ENCODE data around the gene DNAJC30.
"Not testable (repeated sequence)": the region's sequence is repeated elsewhere in the genome, so short reads cannot be mapped to it uniquely, and the experiment has no call there.

The DNAJC30 gene

DNA sequence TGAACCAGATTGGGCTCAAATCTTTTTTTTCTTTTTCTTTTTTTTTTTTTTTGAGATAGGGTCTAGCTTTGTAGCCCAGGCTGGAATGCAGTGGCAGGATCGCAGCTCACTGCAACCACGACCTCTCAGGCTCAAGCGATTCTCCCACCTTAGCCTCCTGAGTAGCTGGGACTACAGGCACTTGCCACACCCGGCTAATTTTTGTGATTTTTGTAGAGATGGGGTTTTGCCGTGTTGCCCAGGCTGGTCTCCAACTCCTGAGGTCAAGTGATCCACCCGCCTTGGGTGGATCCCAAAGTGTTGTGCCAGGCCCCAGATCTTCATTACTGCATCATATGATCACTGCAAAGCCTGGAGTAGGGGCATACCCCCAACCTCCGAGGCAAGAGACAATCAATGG, 2.8 kb downstream of the DNAJC30 start:
- DNase-seq: no peak

DNA sequence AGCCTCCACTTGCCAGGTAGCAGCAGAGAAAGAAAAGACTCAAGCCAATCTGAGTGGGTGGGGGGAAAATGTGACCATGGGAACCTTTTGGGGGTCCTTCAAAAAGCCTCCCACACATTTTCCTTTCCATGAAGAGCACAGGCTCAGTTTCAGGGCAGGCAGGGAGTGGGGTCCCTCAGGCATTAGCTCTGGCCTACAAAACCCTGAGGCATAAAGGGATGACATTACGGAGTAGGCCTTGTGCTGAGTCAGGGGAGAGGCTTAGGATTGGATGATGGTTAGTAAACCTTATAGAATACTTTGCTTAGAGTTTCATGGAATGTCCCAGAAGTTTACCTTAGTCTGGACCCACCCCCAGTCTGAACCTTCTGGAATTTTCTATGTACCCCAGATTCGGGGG, 3.5 kb downstream of the DNAJC30 start:
- no peak for DNase-seq

DNA sequence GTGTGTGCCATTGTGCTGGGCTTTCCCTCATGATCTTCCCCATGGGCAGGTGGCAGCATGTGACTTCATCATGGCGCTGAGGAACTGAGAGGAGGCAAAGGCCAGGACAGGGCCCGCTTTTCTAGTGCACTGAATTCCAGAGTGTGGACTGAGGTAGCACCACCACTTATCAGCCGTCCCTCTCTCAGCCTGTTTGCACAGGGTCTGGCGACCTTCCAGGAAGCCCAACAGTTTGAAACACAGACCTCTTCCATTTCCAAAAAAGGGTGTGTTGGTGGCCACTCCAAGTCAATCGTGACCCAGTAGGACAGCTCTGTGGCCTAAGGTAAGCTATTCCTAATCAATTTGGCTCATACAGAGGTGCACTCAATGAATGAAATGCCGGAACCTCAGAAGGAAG, 4.4 kb downstream of the DNAJC30 start:
- DNase-seq: no peak

DNA sequence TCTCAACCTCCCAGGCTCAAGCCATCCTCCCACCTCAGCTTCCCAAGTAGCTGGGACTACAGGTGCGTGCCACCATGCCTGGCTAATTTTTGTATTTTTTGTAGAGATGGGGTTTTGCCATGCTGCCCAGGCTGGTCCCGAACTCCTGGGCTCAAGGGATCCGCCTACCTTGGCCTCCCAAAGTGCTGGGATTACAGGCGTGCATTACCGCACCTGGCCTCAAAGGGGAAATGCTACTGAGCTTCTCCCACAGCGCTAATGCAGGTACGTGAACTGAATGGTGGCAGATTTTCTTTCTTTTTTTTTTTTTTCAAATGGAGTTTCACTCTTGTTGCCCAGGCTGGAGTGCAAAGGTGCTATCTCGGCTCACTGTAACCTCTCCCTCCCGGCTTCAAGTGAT, 7.2 kb downstream of the DNAJC30 start:
- DNase-seq: not testable (repeated sequence)

DNA sequence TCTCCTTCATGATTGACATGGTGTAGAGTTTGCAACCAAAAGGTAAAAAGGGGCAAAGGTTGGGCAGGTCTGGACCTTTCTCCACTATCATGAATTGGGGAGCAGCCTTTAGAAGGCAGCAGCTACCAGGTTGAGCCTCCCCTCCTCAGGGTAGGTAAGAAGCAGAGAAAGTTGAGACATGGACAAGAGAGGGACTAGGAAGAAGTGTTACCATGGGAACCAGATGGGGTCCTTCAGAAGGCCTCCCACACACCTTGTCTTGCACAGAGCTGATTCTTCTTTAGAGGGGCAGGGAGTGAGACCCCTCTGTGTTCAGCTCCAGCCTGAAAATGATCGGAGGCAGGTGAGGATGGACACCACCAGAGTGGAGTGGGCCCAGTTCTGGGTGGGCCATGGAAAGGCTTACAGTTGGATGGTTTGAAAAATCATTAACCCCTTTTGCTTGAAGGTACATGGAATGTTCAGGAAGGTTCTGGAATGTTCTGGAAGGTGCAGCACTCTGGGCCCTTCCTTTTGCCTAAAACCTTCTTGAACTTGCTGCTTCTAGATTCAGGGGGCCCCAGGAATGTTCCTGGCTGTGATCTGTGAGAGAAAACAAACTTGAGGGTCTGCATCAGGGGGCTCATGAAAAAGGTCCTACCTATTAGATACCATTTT, 8.7 kb downstream of the DNAJC30 start:
- no peak for DNase-seq

DNA sequence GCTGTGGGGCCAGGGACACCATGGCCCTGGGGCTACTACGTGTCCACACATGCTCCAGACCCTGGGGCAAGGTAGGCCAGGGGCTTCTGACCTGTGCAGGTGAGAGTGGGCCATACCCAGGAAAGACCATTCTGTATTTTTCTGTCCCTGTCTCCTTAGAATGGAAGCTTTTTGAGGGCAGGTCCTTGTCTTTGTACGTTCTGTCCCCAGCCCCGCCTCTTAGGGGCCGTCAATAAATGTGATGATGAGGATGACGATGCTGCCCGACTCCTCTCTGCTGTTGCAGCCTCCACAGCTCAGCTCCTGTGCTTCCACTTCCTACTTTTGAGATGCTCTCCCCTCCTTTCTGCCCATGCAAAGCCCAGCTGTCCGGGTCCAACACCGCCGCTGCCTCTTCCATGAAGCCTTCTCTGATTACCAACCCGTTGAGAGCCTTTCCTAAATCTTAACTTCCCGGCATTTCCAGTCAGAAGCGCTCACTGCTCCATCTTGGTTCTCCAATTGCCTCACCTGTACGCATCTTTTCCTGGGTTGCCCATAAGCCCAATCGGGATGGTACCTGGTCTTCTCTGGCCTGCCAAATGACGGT, 11.3 kb downstream of the DNAJC30 start:
- DNase-seq: no peak

DNA sequence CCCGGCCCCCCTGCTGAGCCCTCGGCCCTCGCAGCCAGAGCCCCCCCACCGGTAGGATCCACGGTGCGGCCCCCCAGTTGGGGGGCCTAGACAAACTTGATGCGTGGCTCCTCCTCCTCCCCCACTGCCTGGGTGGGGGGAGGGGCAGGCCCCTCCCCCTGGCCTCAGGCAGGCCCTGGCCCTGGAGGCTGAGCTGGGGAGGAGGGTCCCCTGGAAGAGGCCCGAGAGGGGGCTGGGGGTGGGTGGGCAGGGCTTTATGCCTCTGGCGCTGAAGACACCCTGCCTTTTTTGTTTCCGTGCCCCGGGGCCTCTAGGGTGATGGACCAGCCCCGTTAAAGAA, 12.0 kb downstream of the DNAJC30 start:
- no peak for DNase-seq

DNA sequence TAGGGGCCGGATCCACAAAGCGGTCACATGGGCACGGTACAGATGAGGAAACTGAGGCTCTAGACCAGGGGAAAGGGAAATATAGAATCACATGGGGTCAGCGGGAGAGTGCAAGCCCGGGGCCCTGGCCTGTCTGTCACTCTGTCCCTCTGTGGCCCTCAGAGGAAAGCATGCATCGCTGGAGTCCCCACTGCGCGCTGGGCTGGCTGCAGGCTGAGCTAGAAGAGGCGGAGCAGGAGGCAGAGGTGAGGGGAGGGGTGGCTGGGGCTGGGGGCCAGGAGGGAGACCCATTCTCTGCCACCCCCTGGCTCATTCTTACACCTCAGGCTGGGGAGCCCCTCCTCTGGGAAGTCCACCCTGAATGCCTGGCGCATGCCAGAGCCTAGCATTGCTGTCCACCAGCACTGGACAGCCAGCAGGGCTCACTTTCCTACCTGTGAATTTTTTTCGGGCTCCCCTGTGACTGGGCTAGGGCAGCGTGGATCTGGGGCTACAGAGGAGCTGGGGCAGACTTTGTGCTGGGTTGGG, 13.3 kb downstream of the DNAJC30 start:
- DNase-seq: no peak

DNA sequence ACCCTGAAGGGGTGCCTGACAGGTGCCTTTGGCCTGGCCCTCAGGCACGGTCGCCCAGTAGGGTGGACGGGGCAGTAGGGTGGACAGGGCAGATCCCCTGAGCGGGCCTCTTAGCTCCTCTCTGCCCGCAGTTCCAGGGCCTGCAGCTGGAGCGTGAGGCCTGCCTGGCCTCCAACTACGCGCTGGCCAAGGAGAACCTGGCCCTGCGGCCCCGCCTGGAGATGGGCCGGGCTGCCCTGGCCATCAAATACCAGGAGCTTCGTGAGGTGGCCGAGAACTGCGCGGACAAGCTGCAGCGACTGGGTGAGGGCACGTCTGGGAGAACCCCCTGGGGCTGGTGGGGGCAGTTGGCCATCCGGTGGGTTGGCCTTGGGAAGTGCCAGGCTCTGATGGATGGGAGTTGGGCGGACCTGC, 14.0 kb downstream of the DNAJC30 start:
- no peak for DNase-seq

DNA sequence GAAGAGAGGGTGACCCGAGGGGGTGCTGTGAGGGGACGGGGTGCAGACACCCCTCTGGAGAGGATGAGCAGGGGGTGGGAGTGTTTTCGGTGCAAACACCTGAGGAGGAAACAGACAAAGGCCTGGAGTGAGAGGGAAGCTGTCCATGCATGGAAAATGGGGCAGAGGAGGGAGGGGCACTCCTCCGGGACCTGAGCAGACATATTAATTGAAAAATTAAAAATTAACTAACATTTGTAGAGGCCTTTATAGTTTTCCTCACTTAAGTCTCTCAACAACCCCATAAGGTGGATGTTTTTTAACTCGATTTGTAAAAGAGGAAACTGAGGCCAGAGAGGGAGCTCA, 14.4 kb downstream of the DNAJC30 start:
- DNase-seq: no peak

DNA sequence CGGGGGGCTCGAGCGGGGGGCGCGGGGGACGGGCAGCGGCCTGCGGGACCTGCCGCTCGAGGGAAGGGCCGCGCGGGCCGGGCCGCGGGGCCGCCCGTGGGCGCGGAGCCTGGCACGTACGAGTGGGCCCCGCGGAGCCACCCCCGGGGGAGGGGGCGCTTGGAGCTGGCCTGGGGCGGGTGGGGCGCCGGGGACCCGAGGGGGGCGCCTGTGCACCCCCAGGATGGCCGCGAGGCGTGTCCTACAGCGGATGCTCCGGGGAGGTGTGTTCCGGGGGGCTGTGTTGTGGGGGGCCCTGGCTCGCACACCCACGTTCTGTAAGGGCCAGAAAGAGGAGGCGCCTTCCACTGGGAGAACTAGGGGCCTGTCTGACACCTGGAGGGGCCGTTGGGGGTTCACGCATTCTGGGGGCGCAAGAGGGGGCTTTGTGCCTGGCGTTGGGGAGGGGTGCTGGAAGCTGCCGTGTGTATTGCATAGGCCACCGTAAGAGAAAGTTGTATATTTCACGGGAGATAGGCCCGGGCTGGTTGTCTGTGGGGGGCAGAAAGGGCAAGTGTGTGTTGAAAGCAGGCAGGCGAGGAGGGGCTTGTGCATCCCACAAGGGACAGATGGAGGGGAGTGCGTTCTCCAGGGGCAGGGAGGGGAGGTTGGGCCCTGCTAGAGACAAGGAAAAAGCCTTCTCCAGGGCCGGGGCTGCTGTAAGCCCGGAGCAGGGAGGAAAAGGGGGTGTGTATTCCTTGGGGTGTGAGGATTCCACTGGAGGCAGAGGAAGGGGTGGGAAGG, 15.0 kb downstream of the DNAJC30 start:
- no peak for DNase-seq

DNA sequence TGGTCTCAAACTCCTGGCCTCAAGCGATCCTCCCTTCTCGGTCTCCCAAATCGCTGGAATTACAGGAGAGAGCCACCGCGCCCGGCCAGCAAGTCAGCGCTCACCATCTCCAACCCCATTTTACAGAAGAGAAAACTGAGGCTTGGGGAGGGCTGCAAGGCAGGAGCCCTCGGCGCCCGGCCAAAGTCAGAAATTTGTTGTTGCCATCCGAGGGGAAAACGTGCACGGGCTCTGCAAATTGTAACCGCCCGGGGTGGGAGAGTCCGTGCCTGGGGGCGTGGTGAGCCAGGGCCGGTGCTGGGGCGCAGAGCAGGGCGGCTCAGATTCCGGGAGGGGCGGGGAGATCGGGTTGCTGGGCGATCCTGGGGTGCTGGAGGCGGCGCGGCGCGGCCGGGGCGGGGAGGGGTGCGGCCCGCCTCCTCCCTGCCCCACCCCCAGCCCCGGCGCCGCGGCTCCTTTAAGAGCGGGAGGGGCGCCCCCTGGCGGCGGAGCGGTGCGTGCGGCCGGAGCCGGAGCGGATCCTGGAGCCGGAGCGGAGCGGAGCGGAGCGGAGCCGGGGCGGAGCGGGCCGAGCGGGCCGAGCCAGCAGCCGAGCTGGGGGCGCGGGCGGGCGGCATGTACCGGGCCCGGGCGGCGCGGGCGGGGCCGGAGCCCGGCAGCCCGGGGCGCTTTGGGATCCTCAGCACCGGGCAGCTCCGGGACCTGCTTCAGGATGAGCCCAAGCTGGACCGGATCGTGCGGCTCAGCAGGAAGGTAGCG, 15.7 kb downstream of the DNAJC30 start, which contains the start of gene VPS37D:
VPS37D (plus strand) TSS at position 488 of the 759 bp plus-strand sequence; CDS start at position 616, 128 bp downstream.
- DNase-seq: peak; percentile 86

DNA sequence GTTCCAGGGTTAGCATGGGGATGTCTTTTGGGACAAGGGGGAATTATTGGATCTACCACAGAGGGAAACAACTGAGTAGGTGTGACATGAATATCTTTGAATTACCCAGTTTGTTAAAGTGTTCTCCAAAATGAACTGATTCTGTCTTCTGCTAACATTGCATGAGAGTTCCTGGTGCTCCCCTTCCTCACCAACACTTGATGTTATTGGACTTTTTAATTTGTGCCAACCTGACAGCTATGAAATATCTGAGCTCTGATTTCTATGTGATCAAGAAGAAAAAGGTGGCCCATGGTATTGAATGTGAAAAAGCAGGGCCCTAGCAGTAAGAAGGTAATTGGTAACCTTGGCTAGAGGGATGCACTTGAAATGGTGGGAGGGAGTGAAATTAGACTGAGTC, 20.2 kb downstream of the DNAJC30 start:
- no peak for DNase-seq

DNA sequence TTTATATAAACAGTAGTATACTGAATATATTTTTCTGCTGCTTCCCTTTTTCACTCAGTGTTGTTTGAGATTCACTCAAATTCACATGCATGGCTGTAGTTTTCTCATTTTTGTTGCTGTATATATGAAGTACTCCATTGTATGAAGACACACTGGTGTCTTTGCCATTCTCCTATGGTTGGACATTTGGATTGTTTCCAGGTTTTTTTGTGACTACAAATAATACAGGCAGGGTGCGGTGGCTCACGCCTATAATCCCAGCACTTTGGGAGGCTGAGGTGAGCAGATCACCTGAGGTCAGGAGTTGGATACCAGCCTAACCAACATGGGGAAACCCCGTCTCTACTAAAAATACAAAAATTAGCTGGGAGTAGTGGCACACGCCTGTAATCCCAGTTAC, 22.7 kb downstream of the DNAJC30 start:
- DNase-seq: not testable (repeated sequence)

DNA sequence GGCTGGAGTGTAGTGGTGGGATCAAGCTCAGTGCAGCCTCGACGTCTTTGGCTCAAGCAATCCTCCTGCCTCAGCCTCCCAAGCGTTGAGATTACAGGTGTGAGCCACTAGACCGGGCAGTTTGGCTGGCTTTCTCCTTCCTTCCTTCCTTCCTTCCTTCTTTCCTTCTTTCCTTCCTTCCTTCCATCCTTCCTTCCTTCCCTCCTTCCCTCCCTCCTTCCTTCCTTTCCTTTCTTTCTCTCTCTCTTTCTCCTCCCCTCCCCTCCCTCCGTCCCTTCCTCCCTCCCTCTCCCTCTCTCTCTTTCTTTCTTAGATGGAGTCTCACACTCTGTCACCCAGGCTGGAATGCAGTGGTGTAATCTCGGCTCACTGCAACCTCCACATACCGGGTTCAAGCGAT, 23.3 kb downstream of the DNAJC30 start:
- DNase-seq: no peak

DNA sequence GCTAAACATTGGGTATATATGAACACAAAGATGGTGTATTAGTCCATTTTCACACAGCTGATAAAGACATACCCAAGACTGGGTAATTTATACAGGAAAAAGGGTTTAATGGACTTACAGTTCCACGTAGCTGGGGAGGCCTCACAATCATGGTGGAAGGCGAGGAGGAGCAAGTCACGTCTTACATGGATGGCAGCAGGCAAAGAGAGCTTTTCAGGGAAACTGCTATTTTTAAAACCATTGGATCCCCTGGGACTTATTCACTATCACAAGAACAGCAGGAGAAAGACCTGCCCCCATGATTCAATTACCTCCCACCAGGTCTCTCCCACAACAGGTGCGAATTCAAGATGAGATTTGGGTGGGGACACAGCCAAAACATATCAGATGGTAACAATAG, 27.9 kb downstream of the DNAJC30 start:
- not testable (repeated sequence) for DNase-seq

DNA sequence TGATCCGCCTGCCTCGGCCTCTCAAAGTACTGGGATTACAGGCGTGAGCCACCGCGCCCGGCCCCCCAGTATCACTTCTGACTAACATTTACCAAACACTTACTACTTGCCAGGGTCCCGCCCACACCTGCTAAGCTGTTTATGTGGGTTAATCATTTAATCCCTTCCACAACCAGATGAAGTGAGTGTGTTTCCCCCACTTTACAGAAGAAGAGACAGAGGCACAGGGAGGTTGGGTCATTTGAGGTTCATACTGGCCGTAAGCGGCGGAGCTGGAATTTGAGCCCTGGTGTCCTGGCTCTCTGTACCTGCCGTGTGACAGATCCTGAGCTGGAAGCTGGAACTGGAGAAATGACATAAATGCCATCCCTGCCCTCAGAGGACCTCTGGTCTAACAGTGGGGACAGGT, 30.7 kb downstream of the DNAJC30 start:
- DNase-seq: no peak

DNA sequence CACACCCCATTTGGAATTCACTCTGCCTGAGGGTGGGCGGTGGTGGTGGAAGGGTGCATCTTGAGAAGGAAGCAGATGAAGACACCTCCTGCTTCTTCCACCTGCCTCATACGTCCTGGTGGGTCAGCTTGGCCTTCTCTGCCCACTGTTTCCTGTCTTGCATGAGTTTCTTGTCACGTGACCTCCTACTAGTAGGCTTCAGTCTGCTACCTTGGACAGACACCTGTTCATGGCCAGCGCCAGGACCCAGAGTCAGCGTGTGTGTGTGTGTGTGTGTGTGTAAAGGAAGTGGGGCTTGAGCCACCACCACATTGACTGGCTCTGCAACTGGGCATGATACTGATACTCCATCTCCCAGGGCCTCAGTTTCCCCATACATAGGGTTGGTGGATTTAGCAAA, 32.7 kb downstream of the DNAJC30 start:
- no peak for DNase-seq

DNA sequence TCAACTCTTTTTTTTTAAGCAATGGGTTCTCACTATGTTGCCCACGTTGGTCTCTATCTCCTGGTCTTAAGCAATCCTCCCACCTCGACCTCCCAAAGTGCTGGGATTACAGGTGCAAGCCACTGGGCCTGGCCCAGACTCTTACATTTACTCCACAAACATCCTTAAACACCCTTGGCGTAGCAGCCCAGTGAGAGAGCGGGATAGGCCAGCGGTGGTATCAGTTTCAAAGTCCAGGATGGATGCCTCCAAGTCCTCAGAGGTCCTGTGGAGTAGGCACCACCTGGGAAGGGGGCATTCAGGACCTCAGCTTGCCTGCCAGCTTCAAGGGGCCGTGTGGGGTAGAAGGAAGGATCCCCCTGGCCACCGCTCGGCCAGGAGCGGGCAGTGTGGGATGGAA, 33.7 kb downstream of the DNAJC30 start:
- DNase-seq: no peak

DNA sequence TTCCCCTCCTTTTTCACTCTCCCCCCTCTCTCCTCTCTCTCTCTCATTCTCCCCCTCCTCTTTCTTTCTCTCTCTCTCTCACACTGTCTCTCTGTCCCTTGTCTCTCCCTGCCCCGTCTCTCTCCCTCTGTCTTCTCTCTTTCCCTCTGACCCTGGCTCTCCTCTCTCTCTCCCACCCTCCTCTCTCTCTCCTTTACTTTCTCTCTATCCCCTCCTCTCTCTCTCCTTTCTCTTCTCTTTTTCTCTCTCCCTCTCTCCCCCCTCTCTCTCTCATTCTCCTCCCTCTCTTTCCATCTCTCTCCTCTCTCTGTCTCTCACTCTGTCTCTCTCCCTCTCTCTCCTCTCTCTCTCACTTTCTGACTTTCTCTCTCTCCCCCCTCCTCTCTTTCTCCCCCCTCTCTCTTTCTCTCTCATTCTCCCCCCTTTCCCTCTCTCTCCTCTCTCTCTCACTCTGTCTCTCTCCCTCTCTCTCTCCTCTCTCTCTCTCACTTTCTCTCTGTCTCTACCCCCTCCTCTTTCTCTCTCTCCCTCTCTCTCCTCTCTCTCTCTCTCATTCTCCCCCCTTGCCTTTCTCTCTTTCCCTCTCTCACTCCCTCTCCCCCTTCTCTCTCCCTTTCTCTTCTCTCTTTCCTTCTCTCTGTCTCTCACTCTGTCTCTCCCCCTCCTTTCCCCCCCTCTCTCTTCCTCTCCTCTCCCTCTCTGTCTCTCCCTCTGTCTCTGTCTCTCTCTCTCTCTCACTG, 34.5 kb downstream of the DNAJC30 start:
- DNase-seq: no peak

DNA sequence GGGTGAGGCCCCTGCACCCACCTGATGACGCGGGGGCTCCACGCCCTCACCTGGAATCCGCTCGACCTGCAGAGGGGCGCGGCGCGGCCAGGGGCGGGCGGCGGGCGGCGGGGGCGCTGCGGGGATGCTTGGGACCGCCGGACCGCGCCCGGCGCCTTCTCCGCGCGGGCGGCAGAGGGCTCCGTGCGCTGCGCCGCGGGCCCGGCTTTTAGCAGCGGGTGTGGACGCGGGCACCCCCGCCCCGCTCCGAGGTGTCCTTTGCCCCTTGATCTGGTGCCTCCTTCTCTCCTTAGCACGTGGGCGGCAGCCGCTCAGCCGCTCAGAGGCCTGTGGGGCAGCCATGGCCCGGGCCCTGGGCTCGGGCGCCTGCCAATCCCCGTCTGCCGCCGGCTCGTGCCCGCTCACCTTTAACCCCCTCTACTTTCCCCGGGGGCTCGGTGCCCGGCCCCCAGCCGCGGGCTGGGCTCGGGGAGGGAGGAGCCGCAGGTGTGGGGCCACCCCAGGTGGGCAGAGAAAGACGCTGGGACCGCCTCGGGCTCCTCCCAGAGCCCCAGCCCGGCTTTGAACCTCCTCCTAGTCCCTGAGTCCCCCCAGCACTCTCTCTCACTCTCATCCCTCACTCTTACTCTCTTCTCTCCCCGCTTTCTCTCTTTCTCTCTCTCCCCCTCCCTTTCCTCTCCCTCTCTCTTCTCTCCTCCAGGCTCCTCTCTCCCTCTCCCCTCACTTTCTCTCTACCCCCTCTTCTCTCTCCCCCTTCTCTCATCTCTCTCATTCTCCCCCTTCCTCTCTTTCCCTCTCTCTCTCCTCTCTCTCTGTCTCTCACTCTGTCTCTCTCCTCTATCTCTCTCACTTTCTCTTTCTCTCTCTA, 35.3 kb downstream of the DNAJC30 start:
- peak; percentile 23 for DNase-seq

Data from stimulated activated naive CD4-positive, alpha-beta T cell treated with Interleukin-2 at 50 U/mL for 16 hours (primary cell).